Caco-2 (cell line): ENCODE data around the gene XXYLT1. TPM values are rescaled to one million over a fixed set of nuclear protein-coding genes. Genes with fewer than 3 reads are reported as not detected.

Experiments used
- BruUV-seq: library from RNA; stranded (reverse); fragments of 400-500 nt; replicated peaks from 2 replicates; lab custom pipeline; 2021; lab: Mats Ljungman, UMichigan
- CTCF ChIA-PET: fragments of 300-600 bp; sonication (Branson Sonifier 250); formaldehyde crosslinking; loops from one replicate; lab custom pipeline; 2022; ENCODE audit warnings: antibody characterized with exemption; lab: Charles Lee
- POLR2A ChIA-PET: fragments of 300-600 bp; sonication (Branson Sonifier 250); formaldehyde crosslinking; loops from one replicate; lab custom pipeline; 2022; ENCODE audit warnings: antibody characterized with exemption; lab: Charles Lee
- DNase-seq, 2 experiments: peaks; one replicate each; pipeline versions ENCODE4 v3.0.0 to v3.0.0-alpha.2; 2020 to 2022
- H3K27me3 ChIP-seq: replicated peaks from 2 replicates; pipeline ENCODE4 v1.6.0; 2011; ENCODE audit warnings: low read length; ENCODE audit not compliant: control insufficient read depth, insufficient read depth
- H3K36me3 ChIP-seq: 2 replicates; pipeline ENCODE4 v1.5.1; 2011; ENCODE audit warnings: low read length; ENCODE audit not compliant: control insufficient read depth, insufficient read depth
- H3K4me1 ChIP-seq: fragments of 250-450 bp; sonication (Bioruptor Pico); 2 replicates; pipeline ENCODE4 v1.5.1; 2020; ENCODE audit warnings: mild to moderate bottlenecking
- H3K4me3 ChIP-seq: 2 replicates; pipeline ENCODE4 v1.5.1; 2011; ENCODE audit warnings: low read depth, mild to moderate bottlenecking, control low read depth, low read length
- H3K9me3 ChIP-seq: fragments of 250-450 bp; sonication (Bioruptor Pico); 2 replicates; pipeline ENCODE4 v1.5.1; 2020; ENCODE audit warnings: mild to moderate bottlenecking, moderate library complexity
- H3K27ac Mint-ChIP-seq: one replicate; pipeline ENCODE4 v1.8.0; 2022; ENCODE audit warnings: mixed read lengths; ENCODE audit not compliant: unreplicated experiment
- H3K27me3 Mint-ChIP-seq: one replicate; pipeline ENCODE4 v1.8.0; 2022; ENCODE audit warnings: mixed read lengths; ENCODE audit not compliant: insufficient read depth, unreplicated experiment
- H3K36me3 Mint-ChIP-seq: one replicate; pipeline ENCODE4 v1.8.0; 2022; ENCODE audit warnings: mild to moderate bottlenecking, mixed read lengths; ENCODE audit not compliant: insufficient read depth, unreplicated experiment
- H3K4me1 Mint-ChIP-seq: one replicate; pipeline ENCODE4 v1.8.0; 2022; ENCODE audit warnings: low read depth, mixed read lengths; ENCODE audit not compliant: unreplicated experiment
- H3K4me3 Mint-ChIP-seq: one replicate; pipeline ENCODE4 v1.8.0; 2022; ENCODE audit warnings: mild to moderate bottlenecking, moderate library complexity, mixed read lengths; ENCODE audit not compliant: unreplicated experiment
- H3K9me3 Mint-ChIP-seq: one replicate; pipeline ENCODE4 v1.8.0; 2022; ENCODE audit warnings: mixed read lengths; ENCODE audit not compliant: unreplicated experiment
- intact Hi-C: fragments of 100-400 bp; cut with micrococcal nuclease; formaldehyde crosslinking; loops from one replicate; pipeline ENCODE4 v1.10.0; 2022; ENCODE audit not compliant: unreplicated experiment
- total RNA-seq: library from RNA; stranded (reverse); gene quantifications from 2 replicates; pipeline ENCODE4 v1.2.3, GENCODE V29; 2022
- TF ChIP-seq, protein P1 (sequence below), 2 experiments: fragments of 200-600 bp in 1 of 2; IDR thresholded peaks; 1 replicate in 1 of 2; 2 replicates in 1 of 2; pipeline versions ENCODE4 v1.5.1 to v1.8.0; 2011 to 2022; ENCODE audit warnings: antibody characterized with exemption in 1 of 2, control low read depth in 1 of 2, inconsistent platforms in 1 of 2, low read depth in 1 of 2, low read length in 1 of 2, mild to moderate bottlenecking in 1 of 2, moderate library complexity in 1 of 2; ENCODE audit not compliant: insufficient read depth in 1 of 2, severe bottlenecking in 1 of 2, unreplicated experiment in 1 of 2

Gene XXYLT1
- total RNA-seq, 1 experiment from 2014 or later: 14.2 TPM

DNA sequence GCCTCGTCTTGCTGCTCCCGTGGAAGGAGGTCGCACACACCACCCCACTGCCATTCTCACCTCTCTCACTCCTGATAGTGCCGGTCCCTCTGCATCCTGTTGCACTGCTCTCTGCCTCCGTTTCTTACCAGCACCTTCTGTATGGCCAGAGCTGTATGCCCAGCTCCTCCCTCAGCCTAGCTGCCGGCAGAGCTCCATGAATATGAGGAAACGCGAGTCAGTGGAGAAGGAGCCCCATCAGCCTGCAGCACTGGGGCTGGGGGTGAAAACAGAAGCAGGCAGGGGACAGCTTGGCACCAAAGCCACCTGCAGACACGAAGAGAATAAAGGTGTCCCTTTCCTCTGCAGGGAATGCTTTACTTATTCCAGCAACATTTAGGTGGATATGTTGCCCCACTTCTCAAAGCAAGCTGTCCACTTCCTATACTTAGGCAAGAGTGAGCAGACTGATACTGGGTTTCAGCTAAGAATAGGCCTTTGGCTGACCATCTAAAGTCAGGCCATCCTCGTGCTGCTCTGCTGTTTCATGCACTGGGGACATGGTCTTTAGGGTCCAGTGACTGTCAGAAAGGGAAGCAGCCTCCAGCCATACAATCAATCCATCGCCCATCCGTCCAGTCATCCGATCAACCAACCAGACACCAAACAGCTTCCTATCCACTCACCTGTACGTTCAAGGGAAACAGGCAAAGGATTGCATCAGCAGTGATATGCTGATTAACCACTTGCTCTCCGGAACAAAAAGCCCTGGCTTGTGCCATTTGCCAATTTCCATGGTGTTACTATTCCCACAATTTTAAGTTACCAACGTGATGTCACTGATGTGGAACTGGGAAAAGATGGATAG is 222.7 kb downstream of the XXYLT1 start:
- peak in 1 of 2 experiments; percentile 27 for DNase-seq

DNA sequence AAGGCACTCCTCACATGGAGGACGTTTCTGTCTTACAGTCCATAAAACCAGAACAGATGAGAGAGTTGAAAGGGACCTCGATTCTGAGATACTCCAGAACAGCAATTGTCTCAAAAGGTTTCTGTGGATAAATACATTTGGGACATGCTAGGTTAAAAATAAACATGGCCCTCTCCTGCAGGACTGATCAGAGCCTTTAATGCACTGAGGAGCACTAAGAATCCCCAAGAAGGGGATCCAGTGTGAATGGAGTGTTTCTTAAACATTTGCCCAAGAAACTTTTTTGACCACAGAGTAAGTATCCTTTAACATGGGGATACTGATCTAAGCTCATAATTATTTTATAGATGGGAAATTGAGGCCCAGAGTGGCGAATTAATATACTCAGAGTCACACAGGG is 223.4 kb downstream of the XXYLT1 start:
- H3K36me3 Mint-ChIP-seq: no peaks in the 10 kb centered on the region

More for the DNA sequence above, 222.7 kb downstream of the XXYLT1 start:
- Mint-ChIP-seq H3K4me3 (no peak overlapping the region), H3K27me3 (no peaks in the 10 kb centered on the region), H3K9me3 (no peaks in the 10 kb centered on the region), H3K4me1 (no peaks in the 10 kb centered on the region), H3K36me3 (no peaks in the 10 kb centered on the region), H3K27ac (no peak overlapping the region)
- intact Hi-C loops: no loop called here
- no peaks in the 10 kb centered on the region for H3K36me3 ChIP-seq
- no peaks in the 10 kb centered on the region for H3K4me1 ChIP-seq
- TF ChIP-seq, protein P1, sequence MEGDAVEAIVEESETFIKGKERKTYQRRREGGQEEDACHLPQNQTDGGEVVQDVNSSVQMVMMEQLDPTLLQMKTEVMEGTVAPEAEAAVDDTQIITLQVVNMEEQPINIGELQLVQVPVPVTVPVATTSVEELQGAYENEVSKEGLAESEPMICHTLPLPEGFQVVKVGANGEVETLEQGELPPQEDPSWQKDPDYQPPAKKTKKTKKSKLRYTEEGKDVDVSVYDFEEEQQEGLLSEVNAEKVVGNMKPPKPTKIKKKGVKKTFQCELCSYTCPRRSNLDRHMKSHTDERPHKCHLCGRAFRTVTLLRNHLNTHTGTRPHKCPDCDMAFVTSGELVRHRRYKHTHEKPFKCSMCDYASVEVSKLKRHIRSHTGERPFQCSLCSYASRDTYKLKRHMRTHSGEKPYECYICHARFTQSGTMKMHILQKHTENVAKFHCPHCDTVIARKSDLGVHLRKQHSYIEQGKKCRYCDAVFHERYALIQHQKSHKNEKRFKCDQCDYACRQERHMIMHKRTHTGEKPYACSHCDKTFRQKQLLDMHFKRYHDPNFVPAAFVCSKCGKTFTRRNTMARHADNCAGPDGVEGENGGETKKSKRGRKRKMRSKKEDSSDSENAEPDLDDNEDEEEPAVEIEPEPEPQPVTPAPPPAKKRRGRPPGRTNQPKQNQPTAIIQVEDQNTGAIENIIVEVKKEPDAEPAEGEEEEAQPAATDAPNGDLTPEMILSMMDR (IDR thresholded peaks at IDR 0.05; ENCODE audit: insufficient read depth in 1 of 2, low read depth in 1 of 2, low read length in 1 of 2, severe bottlenecking in 1 of 2, unreplicated experiment in 1 of 2): no peak
- ChIA-PET POLR2A (no interaction called here), CTCF (no interaction called here)
- H3K4me3 ChIP-seq: no peak overlapping the region
- BruUV-seq: no TSS peak
- no peaks in the 10 kb centered on the region for H3K27me3 ChIP-seq
- no peaks in the 10 kb centered on the region for H3K9me3 ChIP-seq

DNA sequence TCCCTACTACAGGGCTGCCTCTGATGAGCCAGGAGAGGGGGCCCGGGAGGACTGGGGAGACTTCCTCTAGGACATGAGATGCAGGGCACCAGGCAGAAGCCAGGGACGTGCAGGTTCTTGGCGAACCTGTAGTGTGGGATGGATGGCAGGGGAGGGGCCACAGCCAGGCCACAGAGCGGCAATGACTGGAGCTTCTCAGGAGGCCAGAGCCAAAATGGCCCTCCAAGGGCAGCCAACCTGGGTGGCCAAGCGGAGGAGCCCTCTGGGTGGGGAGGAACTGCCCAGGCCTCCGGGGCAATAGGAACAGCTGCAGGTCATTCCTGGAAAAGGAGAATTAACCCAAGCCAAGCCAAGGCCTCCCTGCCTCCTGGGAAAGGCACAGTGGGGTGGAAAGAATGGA is 224.5 kb downstream of the XXYLT1 start:
- POLR2A ChIA-PET: no interaction called here
- no TSS peak for BruUV-seq
- CTCF ChIA-PET: no interaction called here
- no peak for DNase-seq
- Histone ChIP-seq H3K9me3 (no peaks in the 10 kb centered on the region), H3K4me1 (peaks cover 4% of the 10 kb centered on the region; the same call in 1 of the 2 replicates), H3K4me3 (no peak overlapping the region), H3K27me3 (no peaks in the 10 kb centered on the region), H3K36me3 (no peaks in the 10 kb centered on the region)
- Mint-ChIP-seq H3K9me3 (no peaks in the 10 kb centered on the region), H3K4me1 (no peaks in the 10 kb centered on the region), H3K27ac (no peak overlapping the region), H3K4me3 (no peak overlapping the region), H3K27me3 (no peaks in the 10 kb centered on the region), H3K36me3 (no peaks in the 10 kb centered on the region)
- intact Hi-C loops: no loop called here
- TF ChIP-seq, protein P1 (IDR thresholded peaks at IDR 0.05; ENCODE audit: insufficient read depth in 1 of 2, low read depth in 1 of 2, low read length in 1 of 2, severe bottlenecking in 1 of 2, unreplicated experiment in 1 of 2): no peak

More for the DNA sequence above, 223.4 kb downstream of the XXYLT1 start:
- TF ChIP-seq, protein P1 (IDR thresholded peaks at IDR 0.05; ENCODE audit: insufficient read depth in 1 of 2, low read depth in 1 of 2, low read length in 1 of 2, severe bottlenecking in 1 of 2, unreplicated experiment in 1 of 2): no peak
- ChIA-PET POLR2A (no interaction called here), CTCF (no interaction called here)
- intact Hi-C loops: no loop called here
- H3K4me3 ChIP-seq: no peak overlapping the region
- no peaks in the 10 kb centered on the region for H3K9me3 ChIP-seq
- no peaks in the 10 kb centered on the region for H3K36me3 ChIP-seq
- Mint-ChIP-seq H3K9me3 (no peaks in the 10 kb centered on the region), H3K4me3 (no peak overlapping the region), H3K27ac (no peak overlapping the region), H3K27me3 (no peaks in the 10 kb centered on the region), H3K4me1 (no peaks in the 10 kb centered on the region)
- H3K4me1 ChIP-seq: peaks cover 1% of the 10 kb centered on the region; the same call in 1 of the 2 replicates
- H3K27me3 ChIP-seq: no peaks in the 10 kb centered on the region
- DNase-seq: no peak
- no TSS peak for BruUV-seq
